ENCODE data around the gene GID8. TPM values are rescaled to one million over a fixed set of nuclear protein-coding genes. Genes with fewer than 3 reads are reported as not detected.

Gene GID8
- total and polyA plus RNA-seq, 2 of the 13 experiments (the other 11 are each of a cell fraction or from before 2014, with no cell fraction given), result 39.6 to 59.8 TPM

DNA sequence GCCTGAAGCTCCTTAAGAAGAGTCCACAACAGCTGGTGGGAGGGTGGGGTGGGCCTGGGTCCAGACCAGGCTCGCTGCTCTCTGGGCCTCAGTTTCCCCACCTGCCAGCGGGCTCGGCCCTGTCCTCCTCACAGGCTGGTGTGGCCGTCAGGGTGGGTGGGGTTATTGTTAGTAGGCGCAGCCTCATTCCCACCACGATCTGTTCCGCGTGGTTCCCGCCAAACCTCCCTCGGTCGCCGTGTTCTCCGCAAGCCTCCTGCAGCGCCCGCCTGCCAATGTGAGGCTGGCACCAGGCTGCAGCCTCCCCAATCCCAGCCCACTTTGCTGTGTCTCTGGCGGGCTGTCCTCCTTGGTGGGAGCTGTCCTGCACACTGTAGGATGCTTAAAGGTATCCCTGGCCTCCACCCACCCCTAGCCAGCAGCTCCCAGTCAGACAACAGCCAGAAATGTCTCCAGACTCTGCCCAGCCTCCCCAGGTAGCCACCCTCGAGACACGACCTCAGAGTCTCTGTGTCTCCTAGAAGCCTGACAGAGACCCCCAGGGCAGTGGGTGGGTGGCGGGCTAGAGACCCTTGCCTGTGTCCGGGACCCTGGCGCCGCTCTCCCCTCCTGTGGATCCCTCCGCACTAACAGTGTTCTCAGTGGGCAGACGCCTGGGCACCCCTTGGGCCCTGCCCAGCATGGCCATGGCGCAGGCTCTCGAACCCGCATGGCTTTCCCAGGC lies 29.8 kb downstream of the GID8 start (continued):
- TF ChIP-seq ZNF225 (CRISPR knock-in tag; IDR thresholded peaks at IDR 0.05), result no peak
- no peak for TF ChIP-seq MIER2 (CRISPR knock-in tag; IDR thresholded peaks at IDR 0.05)
- TF ChIP-seq FOXO4 (CRISPR knock-in tag; conservative IDR thresholded peaks at IDR 0.05), result no peak
- TF ChIP-seq ZNF704 (CRISPR knock-in tag; IDR thresholded peaks at IDR 0.05; ENCODE audit: borderline replicate concordance), result no peak
- no peak for TF ChIP-seq HOXA9 (CRISPR knock-in tag; IDR thresholded peaks at IDR 0.05; ENCODE audit: borderline replicate concordance)
- TF ChIP-seq ZNF468 (CRISPR knock-in tag; IDR thresholded peaks at IDR 0.05), result 0 out of 2 replicates have a peak, but pooled peaks have one; percentile 31
- TF ChIP-seq POLR2A (IDR thresholded peaks at IDR 0.05; ENCODE audit: insufficient read depth in 1 of 2, low read depth in 2 of 2, low read length in 2 of 2), result peak; percentile 33 to 66; a peak in 3 of 4 replicates
- peak; percentile 81 for TF ChIP-seq ZBTB33 (CRISPR knock-in tag; IDR thresholded peaks at IDR 0.05)
- no peak for TF ChIP-seq NR2F1 (CRISPR knock-in tag; IDR thresholded peaks at IDR 0.05)
- TF ChIP-seq ZSCAN25 (CRISPR knock-in tag; IDR thresholded peaks at IDR 0.05), result peak; percentile 43; the same call in 1 of the 2 replicates
- TF ChIP-seq, protein P1, sequence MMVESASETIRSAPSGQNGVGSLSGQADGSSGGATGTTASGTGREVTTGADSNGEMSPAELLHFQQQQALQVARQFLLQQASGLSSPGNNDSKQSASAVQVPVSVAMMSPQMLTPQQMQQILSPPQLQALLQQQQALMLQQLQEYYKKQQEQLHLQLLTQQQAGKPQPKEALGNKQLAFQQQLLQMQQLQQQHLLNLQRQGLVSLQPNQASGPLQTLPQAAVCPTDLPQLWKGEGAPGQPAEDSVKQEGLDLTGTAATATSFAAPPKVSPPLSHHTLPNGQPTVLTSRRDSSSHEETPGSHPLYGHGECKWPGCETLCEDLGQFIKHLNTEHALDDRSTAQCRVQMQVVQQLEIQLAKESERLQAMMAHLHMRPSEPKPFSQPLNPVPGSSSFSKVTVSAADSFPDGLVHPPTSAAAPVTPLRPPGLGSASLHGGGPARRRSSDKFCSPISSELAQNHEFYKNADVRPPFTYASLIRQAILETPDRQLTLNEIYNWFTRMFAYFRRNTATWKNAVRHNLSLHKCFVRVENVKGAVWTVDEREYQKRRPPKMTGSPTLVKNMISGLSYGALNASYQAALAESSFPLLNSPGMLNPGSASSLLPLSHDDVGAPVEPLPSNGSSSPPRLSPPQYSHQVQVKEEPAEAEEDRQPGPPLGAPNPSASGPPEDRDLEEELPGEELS (CRISPR knock-in tag; IDR thresholded peaks at IDR 0.05), result 0 out of 2 replicates have a peak, but pooled peaks have one; percentile 7
- peak; percentile 42; the same call in 1 of the 2 replicates for TF ChIP-seq ZNF607 (CRISPR knock-in tag; IDR thresholded peaks at IDR 0.05; ENCODE audit: borderline replicate concordance)
- TF ChIP-seq, protein P2, sequence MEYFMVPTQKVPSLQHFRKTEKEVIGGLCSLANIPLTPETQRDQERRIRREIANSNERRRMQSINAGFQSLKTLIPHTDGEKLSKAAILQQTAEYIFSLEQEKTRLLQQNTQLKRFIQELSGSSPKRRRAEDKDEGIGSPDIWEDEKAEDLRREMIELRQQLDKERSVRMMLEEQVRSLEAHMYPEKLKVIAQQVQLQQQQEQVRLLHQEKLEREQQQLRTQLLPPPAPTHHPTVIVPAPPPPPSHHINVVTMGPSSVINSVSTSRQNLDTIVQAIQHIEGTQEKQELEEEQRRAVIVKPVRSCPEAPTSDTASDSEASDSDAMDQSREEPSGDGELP (IDR thresholded peaks at IDR 0.05; ENCODE audit: borderline replicate concordance, low read depth), result no peak
- 0 out of 2 replicates have a peak, but pooled peaks have one; percentile 8 for TF ChIP-seq ISL2 (CRISPR knock-in tag; IDR thresholded peaks at IDR 0.05)
- no peak for TF ChIP-seq ZNF558 (CRISPR knock-in tag; IDR thresholded peaks at IDR 0.05; ENCODE audit: borderline replicate concordance)
- 0 out of 2 replicates have a peak, but pooled peaks have one; percentile 47 for TF ChIP-seq ZNF33B (CRISPR knock-in tag; IDR thresholded peaks at IDR 0.05)
- TF ChIP-seq ZNF709 (CRISPR knock-in tag; IDR thresholded peaks at IDR 0.05), result 0 out of 2 replicates have a peak, but pooled peaks have one; percentile 4
- TF ChIP-seq ZNF784 (CRISPR knock-in tag; IDR thresholded peaks at IDR 0.05; ENCODE audit: borderline replicate concordance), result 0 out of 2 replicates have a peak, but pooled peaks have one; percentile 51
